Coronary artery (tissue), 2 donors: ENCODE results near the gene SRBD1.

Source experiments
- DNase-seq: peaks from one replicate; pipeline ENCODE4 v3.0.0-alpha.2; 2017; ENCODE audit warnings: low spot score
- H3K27ac ChIP-seq, 2 donors: fragments of 200-600 bp; sonication (generic); one replicate each; pipeline ENCODE4 v1.5.1; 2016 to 2019
- H3K4me3 ChIP-seq: fragments of 200-600 bp; sonication (generic); 2 replicates; pipeline ENCODE4 v1.5.1; 2016; ENCODE audit warnings: mild to moderate bottlenecking, moderate library complexity
- TF ChIP-seq, protein P1 (sequence below): fragments of 200-600 bp; sonication (generic); IDR thresholded peaks from one replicate; pipeline ENCODE4 v1.5.1; 2019; ENCODE audit warnings: antibody characterized with exemption

Gene SRBD1

DNA sequence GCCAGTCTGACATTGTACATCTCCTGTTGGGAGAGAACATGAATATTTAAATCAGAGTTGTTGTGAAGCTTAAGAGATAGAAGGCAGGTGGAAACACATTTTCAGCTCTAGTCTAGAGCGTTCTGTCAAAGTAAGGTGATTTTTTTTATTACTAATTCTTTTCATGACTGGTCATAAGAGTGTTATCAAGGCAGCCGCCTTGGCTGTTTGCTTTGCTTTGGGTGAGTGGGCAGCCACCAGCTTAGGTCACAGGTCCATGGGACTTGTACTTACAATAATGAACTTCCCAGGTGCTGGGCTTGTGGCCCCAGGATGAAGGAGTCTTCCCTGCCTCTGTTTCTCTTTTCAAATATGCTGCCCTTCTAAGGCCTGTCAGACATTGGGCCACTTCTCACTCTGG, 256.3 kb downstream of the SRBD1 start:
- TF ChIP-seq, protein P1, sequence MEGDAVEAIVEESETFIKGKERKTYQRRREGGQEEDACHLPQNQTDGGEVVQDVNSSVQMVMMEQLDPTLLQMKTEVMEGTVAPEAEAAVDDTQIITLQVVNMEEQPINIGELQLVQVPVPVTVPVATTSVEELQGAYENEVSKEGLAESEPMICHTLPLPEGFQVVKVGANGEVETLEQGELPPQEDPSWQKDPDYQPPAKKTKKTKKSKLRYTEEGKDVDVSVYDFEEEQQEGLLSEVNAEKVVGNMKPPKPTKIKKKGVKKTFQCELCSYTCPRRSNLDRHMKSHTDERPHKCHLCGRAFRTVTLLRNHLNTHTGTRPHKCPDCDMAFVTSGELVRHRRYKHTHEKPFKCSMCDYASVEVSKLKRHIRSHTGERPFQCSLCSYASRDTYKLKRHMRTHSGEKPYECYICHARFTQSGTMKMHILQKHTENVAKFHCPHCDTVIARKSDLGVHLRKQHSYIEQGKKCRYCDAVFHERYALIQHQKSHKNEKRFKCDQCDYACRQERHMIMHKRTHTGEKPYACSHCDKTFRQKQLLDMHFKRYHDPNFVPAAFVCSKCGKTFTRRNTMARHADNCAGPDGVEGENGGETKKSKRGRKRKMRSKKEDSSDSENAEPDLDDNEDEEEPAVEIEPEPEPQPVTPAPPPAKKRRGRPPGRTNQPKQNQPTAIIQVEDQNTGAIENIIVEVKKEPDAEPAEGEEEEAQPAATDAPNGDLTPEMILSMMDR = no peak
- H3K27ac ChIP-seq = no peak overlapping the region
- H3K4me3 ChIP-seq = no peak overlapping the region
- DNase-seq = no peak

DNA sequence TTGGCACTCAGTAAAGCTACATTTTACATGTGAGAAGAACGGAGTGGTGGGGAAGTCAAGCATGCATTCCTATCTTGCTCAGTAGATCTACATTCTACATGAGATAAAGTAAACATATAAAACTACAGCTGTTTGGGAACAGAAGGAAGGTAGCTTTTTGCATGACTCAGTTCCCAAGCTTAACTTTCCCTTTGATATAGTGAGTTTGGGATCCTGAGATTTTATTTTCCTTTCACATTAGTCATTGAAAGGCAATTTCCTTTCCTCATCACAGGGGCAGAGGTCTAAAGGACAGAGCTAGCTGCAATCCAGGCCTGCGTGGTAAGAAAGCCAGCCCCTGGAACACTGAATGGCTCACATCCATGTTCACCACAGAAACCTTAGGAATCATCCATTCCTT, 257.2 kb downstream of the SRBD1 start:
- DNase-seq = no peak
- TF ChIP-seq, protein P1 = no peak
- Histone ChIP-seq H3K4me3 (no peak overlapping the region), H3K27ac (no peak overlapping the region)

DNA sequence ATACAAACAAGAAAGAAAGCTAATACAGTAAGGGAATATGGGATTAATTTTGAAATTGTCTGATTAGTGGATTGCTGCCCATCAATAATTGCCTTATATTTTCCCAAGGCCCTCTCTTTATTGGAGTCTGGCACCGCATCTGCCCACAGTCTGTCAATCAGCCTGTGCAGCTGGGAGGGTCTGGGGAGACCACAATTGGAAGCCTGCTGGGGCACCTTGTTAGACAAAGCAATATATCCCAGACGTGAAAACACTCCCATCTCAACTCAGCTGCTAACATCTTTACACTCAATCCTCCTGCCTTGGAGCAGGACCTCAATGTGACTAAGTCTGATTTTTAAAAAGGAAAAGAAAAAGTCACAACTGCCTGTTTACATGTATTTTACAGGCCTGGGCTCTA, 258.6 kb downstream of the SRBD1 start:
- DNase-seq = no peak
- Histone ChIP-seq H3K27ac (no peak overlapping the region), H3K4me3 (no peak overlapping the region)
- TF ChIP-seq, protein P1 = no peak

DNA sequence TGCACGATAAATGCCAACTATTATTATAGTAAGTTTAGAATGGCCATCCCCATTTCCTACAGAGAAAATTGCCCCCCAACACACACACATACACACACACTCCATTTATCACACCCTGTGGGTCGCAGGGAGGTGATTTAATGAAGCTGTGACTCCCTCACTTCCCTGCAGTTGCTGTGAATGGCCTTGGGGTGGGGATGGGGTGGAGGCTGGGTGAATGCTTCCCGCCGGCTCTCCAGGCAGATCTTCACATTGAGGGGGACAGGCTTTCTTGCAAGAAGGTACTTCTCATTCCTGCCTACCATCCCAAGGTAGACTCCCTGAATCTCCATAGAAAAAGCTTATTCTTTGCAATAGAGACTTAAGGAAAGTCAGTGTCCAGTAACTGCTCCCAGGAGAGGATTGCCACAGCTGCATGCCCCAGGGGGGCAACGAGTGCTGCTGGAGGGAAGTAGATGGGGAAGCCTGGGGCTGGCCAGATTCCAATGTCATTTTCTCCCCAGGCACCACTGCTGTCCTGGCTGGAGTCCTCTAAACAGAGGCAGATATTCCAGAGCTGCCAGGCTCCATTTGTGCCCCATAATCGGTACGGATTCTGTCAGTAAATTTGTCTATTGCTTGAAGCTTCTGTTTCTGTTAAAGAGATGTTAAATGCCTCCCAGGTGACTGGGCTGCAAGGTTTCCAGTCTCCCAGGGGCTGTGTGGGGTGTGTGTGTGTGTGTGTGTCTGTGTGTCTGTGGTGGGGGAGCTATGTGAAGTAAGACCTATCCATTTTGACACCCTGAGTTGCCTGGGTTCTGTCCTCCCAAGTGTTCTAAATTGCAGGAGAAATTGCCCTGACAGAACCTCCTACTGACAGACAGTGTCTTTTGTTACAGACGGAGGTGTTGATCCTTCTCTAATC, 265.5 kb downstream of the SRBD1 start:
- TF ChIP-seq, protein P1 = no peak
- no peak overlapping the region for H3K4me3 ChIP-seq
- peak; percentile 40 for DNase-seq
- H3K27ac ChIP-seq = no peak overlapping the region

DNA sequence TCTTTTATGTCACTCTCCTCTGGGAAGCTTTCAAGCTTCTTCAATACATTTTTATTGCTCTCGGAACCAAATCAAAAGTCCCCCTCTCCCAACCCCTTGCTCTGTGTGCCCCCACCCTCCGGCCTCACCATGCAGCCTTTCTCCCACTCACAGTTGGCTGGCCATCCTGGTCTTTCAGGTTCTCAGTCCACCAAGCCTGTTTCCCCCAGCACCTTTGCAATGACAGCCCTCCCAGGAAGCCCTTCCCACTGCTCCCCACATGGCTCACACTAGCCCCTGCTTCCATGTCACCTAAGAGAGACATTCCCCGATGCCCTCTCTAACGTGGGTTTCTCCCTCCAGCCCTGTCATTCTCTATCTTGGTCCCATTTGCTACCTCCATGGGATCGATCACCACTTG, 266.6 kb downstream of the SRBD1 start:
- TF ChIP-seq, protein P1 = no peak
- Histone ChIP-seq H3K27ac (no peak overlapping the region), H3K4me3 (no peak overlapping the region)
- peak; percentile 55 for DNase-seq

DNA sequence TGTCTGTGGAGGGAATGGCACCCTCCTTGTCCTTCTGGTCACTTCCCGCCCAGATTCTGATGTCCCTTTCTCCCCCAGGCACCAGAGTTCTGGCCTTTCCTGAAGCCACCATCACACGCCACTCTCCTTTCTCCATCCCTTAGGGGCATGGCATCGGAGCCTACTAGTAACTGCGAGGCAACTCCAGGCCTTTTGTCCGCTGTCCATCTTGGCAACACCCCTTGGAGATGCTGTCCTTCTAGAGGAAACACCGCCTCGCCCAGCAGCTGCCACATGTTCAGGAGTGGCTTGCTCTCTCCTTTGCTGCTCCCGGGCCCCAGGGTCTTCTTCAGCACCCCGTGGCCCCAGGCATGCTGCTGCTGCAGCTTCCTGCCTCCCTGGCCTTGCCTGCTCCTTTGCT, 267.0 kb downstream of the SRBD1 start:
- DNase-seq = peak; percentile 54
- Histone ChIP-seq H3K4me3 (no peak overlapping the region), H3K27ac (no peak overlapping the region)
- TF ChIP-seq, protein P1 = no peak
